ENCODE results near the gene RHOB. TPM values are rescaled to one million over a fixed set of nuclear protein-coding genes. Genes with fewer than 3 reads are reported as not detected.

The RHOB gene
- polyA plus RNA-seq, 3 donors, result 43.3 to 602 (median 66.3) TPM

DNA sequence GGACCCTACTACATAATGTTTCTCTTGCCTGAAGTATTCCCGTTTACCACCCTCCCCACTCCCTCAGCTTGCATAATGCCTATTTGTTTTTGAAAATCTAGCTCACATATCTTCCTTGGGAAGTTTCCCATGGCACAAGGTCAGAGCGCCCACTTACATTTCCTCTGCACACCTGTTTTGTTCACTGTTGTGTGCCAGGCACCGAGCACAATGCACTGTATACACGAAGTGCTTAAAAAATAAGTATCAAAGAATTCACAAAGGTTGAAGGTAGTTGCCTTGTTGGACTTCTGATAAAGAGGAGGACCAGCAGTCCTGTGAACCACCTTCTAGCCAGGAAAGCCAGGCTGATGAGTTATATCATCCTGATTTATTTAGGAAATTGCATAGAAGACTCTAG is 16.8 kb upstream of the RHOB start:
- 94% methylated on average over 2 of the region's 4 CpGs for WGBS (ENCODE audit: insufficient coverage)
- Mint-ChIP-seq H3K4me1 (peaks cover 86% of the 10 kb centered on the region), H3K36me3 (peaks cover 6 to 10% of the 10 kb centered on the region in 2 donors), H3K9me3 (peaks cover 0 to 4% (median 0%) of the 10 kb centered on the region in 7 donors), H3K4me3 (peak overlapping the region in 1 of 2 donors; percentile 66), H3K27me3 (ENCODE audit: low read depth in 3 of 3) (peaks cover 0 to 2% (median 0%) of the 10 kb centered on the region in 3 donors), H3K27ac (peak overlapping the region; percentile 88 to 100 (median 98))
- no peak for DNase-seq
- Histone ChIP-seq H3K36me3 (replicated peaks in 1 of 2; ENCODE audit: control insufficient read depth in 1 of 2, insufficient read depth in 2 of 2, low read length in 2 of 2) (no peaks in the 10 kb centered on the region), H3K4me3 (replicated peaks in 1 of 3; ENCODE audit: low read depth in 2 of 3, low read length in 3 of 3) (peak overlapping the region in 2 of 3 experiments; percentile 3 to 52), H3K4me2 (replicated peaks; ENCODE audit: extremely low read depth, low read length, poor library complexity, severe bottlenecking) (peak overlapping the region; percentile 60), H3K9ac (ENCODE audit: insufficient read depth, low read length, poor library complexity, severe bottlenecking) (peak overlapping the region; percentile 27), H3K27me3 (ENCODE audit: control insufficient read depth in 2 of 2, insufficient read depth in 2 of 2, low read length in 2 of 2) (no peaks in the 10 kb centered on the region), H3K27ac (ENCODE audit: low read depth in 1 of 2, low read length in 2 of 2) (peak overlapping the region; percentile 58 to 83), H3K4me1 (ENCODE audit: control insufficient read depth in 1 of 2, insufficient read depth in 2 of 2, low read length in 2 of 2) (peaks cover 70 to 83% of the 10 kb centered on the region in 2 donors), H4K20me1 (ENCODE audit: insufficient read depth, low read length) (no peaks in the 10 kb centered on the region), H2AFZ (ENCODE audit: insufficient read depth, low read depth, low read length, poor library complexity, severe bottlenecking) (no peak overlapping the region), H3K79me2 (ENCODE audit: insufficient read depth, low read length) (no peaks in the 10 kb centered on the region), H3K9me3 (replicated peaks in 1 of 2; ENCODE audit: control insufficient read depth in 1 of 2, insufficient read depth in 1 of 2, low read length in 2 of 2) (no peaks in the 10 kb centered on the region)
- intact Hi-C loops (cut with micrococcal nuclease), result no loop called here
- TF ChIP-seq, protein P1, sequence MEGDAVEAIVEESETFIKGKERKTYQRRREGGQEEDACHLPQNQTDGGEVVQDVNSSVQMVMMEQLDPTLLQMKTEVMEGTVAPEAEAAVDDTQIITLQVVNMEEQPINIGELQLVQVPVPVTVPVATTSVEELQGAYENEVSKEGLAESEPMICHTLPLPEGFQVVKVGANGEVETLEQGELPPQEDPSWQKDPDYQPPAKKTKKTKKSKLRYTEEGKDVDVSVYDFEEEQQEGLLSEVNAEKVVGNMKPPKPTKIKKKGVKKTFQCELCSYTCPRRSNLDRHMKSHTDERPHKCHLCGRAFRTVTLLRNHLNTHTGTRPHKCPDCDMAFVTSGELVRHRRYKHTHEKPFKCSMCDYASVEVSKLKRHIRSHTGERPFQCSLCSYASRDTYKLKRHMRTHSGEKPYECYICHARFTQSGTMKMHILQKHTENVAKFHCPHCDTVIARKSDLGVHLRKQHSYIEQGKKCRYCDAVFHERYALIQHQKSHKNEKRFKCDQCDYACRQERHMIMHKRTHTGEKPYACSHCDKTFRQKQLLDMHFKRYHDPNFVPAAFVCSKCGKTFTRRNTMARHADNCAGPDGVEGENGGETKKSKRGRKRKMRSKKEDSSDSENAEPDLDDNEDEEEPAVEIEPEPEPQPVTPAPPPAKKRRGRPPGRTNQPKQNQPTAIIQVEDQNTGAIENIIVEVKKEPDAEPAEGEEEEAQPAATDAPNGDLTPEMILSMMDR (IDR thresholded peaks at IDR 0.05), result no peak

DNA sequence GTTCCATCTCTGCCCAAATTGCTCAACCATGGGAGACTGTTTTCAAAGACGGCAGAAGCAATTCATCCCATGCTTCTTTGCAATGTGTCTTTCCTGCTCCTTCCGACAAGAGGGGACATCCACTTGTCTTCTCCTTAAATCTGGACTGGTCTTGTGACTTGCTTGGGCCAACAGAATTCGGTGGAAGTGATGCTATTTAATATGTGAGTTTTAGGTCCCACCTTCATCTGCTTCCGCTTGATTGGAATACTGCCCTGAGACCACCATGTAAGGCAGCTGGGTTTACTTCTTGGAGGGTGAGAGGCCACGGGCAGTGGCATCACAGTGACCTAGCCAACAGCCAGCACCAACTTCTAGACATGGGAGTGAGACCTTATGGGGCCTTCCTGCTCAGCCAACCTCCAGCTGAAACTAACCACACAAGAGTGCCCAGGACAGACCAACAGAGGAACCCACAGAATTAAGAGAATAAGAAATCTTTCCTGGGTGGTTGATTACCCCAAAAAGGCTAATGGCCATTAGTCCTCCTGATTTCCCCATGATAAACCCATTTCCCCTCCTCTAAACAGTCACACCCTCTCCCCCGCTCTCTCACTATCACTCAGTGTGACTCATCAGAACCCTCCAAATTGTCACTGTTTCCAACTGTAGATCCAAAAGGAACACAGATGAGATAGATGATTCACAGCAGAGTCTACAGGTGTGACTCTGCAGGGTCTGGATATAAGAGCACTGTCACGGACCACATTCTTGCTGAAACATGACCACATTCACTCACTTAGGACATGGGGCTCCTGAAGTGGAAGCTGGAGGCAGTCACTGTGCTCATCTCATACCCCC is 16.2 kb upstream of the RHOB start:
- TF ChIP-seq, protein P1 (IDR thresholded peaks at IDR 0.05), result no peak
- peak overlapping the region; percentile 58 to 83 for H3K27ac ChIP-seq (ENCODE audit: low read depth in 1 of 2, low read length in 2 of 2)

More for the DNA sequence above, 16.2 kb upstream of the RHOB start:
- WGBS (ENCODE audit: insufficient coverage), result 43% methylated on average over 2 of the region's 7 CpGs
- H3K27me3 ChIP-seq (ENCODE audit: control insufficient read depth in 2 of 2, insufficient read depth in 2 of 2, low read length in 2 of 2), result no peaks in the 10 kb centered on the region
- H3K27ac Mint-ChIP-seq, result peak overlapping the region; percentile 88 to 100 (median 98)
- intact Hi-C loops (cut with micrococcal nuclease), result no loop called here
- H3K4me2 ChIP-seq (replicated peaks; ENCODE audit: extremely low read depth, low read length, poor library complexity, severe bottlenecking), result peak overlapping the region; percentile 60
- peak overlapping the region in 1 of 3 experiments; percentile 52 for H3K4me3 ChIP-seq (replicated peaks in 1 of 3; ENCODE audit: low read depth in 2 of 3, low read length in 3 of 3)
- no peak overlapping the region for H3K4me3 Mint-ChIP-seq
- no peaks in the 10 kb centered on the region for H3K79me2 ChIP-seq (ENCODE audit: insufficient read depth, low read length)
- H3K36me3 Mint-ChIP-seq, result peaks cover 6 to 10% of the 10 kb centered on the region in 2 donors
- no peaks in the 10 kb centered on the region for H4K20me1 ChIP-seq (ENCODE audit: insufficient read depth, low read length)
- H3K27me3 Mint-ChIP-seq (ENCODE audit: low read depth in 3 of 3), result peaks cover 0 to 2% (median 1%) of the 10 kb centered on the region in 3 donors
- H2AFZ ChIP-seq (ENCODE audit: insufficient read depth, low read depth, low read length, poor library complexity, severe bottlenecking), result no peak overlapping the region
- H3K36me3 ChIP-seq (replicated peaks in 1 of 2; ENCODE audit: control insufficient read depth in 1 of 2, insufficient read depth in 2 of 2, low read length in 2 of 2), result no peaks in the 10 kb centered on the region
- H3K9me3 ChIP-seq (replicated peaks in 1 of 2; ENCODE audit: control insufficient read depth in 1 of 2, insufficient read depth in 1 of 2, low read length in 2 of 2), result no peaks in the 10 kb centered on the region
- DNase-seq, result peak; percentile 63 to 84 (median 78)
- peaks cover 80% of the 10 kb centered on the region for H3K4me1 Mint-ChIP-seq
- H3K9me3 Mint-ChIP-seq, result peaks cover 0 to 4% (median 0%) of the 10 kb centered on the region in 7 donors
- peaks cover 64 to 77% of the 10 kb centered on the region in 2 donors for H3K4me1 ChIP-seq (ENCODE audit: control insufficient read depth in 1 of 2, insufficient read depth in 2 of 2, low read length in 2 of 2)
- H3K9ac ChIP-seq (ENCODE audit: insufficient read depth, low read length, poor library complexity, severe bottlenecking), result no peak overlapping the region
